MM.1S (cell line): Measurements from ENCODE around the gene HEXIM1.

Experiments used
- DNase-seq: peaks from one replicate; pipeline ENCODE4 v3.0.0-alpha.2; 2015
- H2AFZ ChIP-seq: fragments of 300-600 bp; sonication (generic); 2 replicates; pipeline ENCODE4 v1.6.0; 2016; ENCODE audit warnings: antibody characterized with exemption, low read length
- H3F3A ChIP-seq: fragments of 300-600 bp; sonication (generic); 2 replicates; pipeline ENCODE4 v1.6.1; 2016; ENCODE audit warnings: mild to moderate bottlenecking, antibody characterized with exemption, low read length, moderate library complexity, mixed read lengths; ENCODE audit not compliant: insufficient read depth
- H3K27ac ChIP-seq: fragments of 300-600 bp; sonication (generic); 2 replicates; pipeline ENCODE4 v1.5.1; 2016; ENCODE audit warnings: mild to moderate bottlenecking, low read length
- H3K27me3 ChIP-seq: fragments of 300-600 bp; sonication (generic); replicated peaks from 2 replicates; pipeline ENCODE4 v1.6.0; 2016; ENCODE audit warnings: low read length; ENCODE audit not compliant: insufficient read depth
- H3K36me3 ChIP-seq: fragments of 300-600 bp; sonication (generic); replicated peaks from 2 replicates; pipeline ENCODE4 v1.6.1; 2016; ENCODE audit warnings: mild to moderate bottlenecking, low read length, mixed read lengths; ENCODE audit not compliant: insufficient read depth
- H3K4me1 ChIP-seq: fragments of 300-600 bp; sonication (generic); 2 replicates; pipeline ENCODE4 v1.6.1; 2016; ENCODE audit warnings: low read length, mixed read lengths
- H3K4me2 ChIP-seq: fragments of 300-600 bp; sonication (generic); 2 replicates; pipeline ENCODE4 v1.6.0; 2016; ENCODE audit warnings: low read depth, low read length
- H3K4me3 ChIP-seq: fragments of 300-600 bp; sonication (generic); 2 replicates; pipeline ENCODE4 v1.5.1; 2016; ENCODE audit warnings: low read length, mixed read lengths
- H3K79me2 ChIP-seq: fragments of 300-600 bp; sonication (generic); 2 replicates; pipeline ENCODE4 v1.6.1; 2016; ENCODE audit warnings: mixed run types, low read length, mixed read lengths
- H3K9ac ChIP-seq: fragments of 300-600 bp; sonication (generic); 2 replicates; pipeline ENCODE4 v1.6.1; 2016; ENCODE audit warnings: low read length, mixed read lengths
- H3K9me2 ChIP-seq: fragments of 300-600 bp; sonication (generic); replicated peaks from 2 replicates; pipeline ENCODE4 v1.6.1; 2016; ENCODE audit warnings: mild to moderate bottlenecking, low read length, mixed read lengths; ENCODE audit not compliant: insufficient read depth
- H3K9me3 ChIP-seq: fragments of 300-600 bp; sonication (generic); replicated peaks from 2 replicates; pipeline ENCODE4 v1.6.1; 2016; ENCODE audit warnings: mild to moderate bottlenecking, low read length, mixed read lengths; ENCODE audit not compliant: insufficient read depth
- H4K20me1 ChIP-seq: fragments of 300-600 bp; sonication (generic); 2 replicates; pipeline ENCODE4 v1.6.1; 2016; ENCODE audit warnings: mild to moderate bottlenecking, low read length, moderate library complexity, mixed read lengths; ENCODE audit not compliant: insufficient read depth
- CTCF ChIP-seq: fragments of 300-600 bp; sonication (generic); IDR thresholded peaks from 2 replicates; pipeline ENCODE4 v1.5.1; 2016; ENCODE audit warnings: antibody characterized with exemption, low read length, mixed read lengths
- EZH2 ChIP-seq: fragments of 300-600 bp; sonication (generic); optimal IDR thresholded peaks from 2 replicates; pipeline ENCODE3; 2017; ENCODE audit warnings: low read depth, mild to moderate bottlenecking, antibody characterized with exemption, low read length, mixed read lengths
- EZH2phosphoT487 ChIP-seq: fragments of 300-600 bp; sonication (generic); IDR thresholded peaks from 2 replicates; pipeline ENCODE4 v1.6.1; 2018; ENCODE audit warnings: antibody characterized with exemption, low read length

HEXIM1 gene

GRCh38 chr17:45132572-45133463, 15.5 kb upstream of the HEXIM1 start:
- Histone ChIP-seq H3K27ac (peak overlapping the region; percentile 88), H3K4me2 (peak overlapping the region; percentile 100), H3F3A (peaks cover 6% of the 10 kb centered on the region), H3K9ac (peak overlapping the region; percentile 82), H2AFZ (peak overlapping the region; percentile 99), H3K4me3 (peak overlapping the region; percentile 97), H4K20me1 (no peaks in the 10 kb centered on the region), H3K9me3 (no peaks in the 10 kb centered on the region), H3K27me3 (0 out of 2 replicates have a peak, but pooled peaks cover 8% of the 10 kb centered on the region), H3K36me3 (no peaks in the 10 kb centered on the region), H3K9me2 (no peaks in the 10 kb centered on the region), H3K4me1 (peaks cover 10% of the 10 kb centered on the region), H3K79me2 (peaks cover 12% of the 10 kb centered on the region; the same call in 1 of the 2 replicates)
- DNase-seq: peak; percentile 76
- TF ChIP-seq CTCF (peak; percentile 73), EZH2 (no peak)

- peak within 1 kb of the TSS; percentile 85 for H3K4me3 ChIP-seq
- H3K9me2 ChIP-seq: no peaks in the 10 kb centered on the region
- peaks cover 10% of the 10 kb centered on the region for H3K4me1 ChIP-seq
- TF ChIP-seq EZH2: no peak
- peak; percentile 100 for TF ChIP-seq CTCF
- no peaks in the 10 kb centered on the region for H3K9me3 ChIP-seq
- peak within 1 kb of the TSS; percentile 79 for H2AFZ ChIP-seq
- H4K20me1 ChIP-seq: no peaks in the 10 kb centered on the region
- H3K9ac ChIP-seq: peak within 1 kb of the TSS; percentile 72
- H3F3A ChIP-seq: peaks cover 6% of the 10 kb centered on the region
- no peaks in the 10 kb centered on the region for H3K36me3 ChIP-seq
- DNase-seq: peak; percentile 99
- H3K27ac ChIP-seq: peak within 1 kb of the TSS; percentile 7; the same call in 1 of the 2 replicates
- peaks cover 12% of the 10 kb centered on the region; the same call in 1 of the 2 replicates for H3K79me2 ChIP-seq
- 0 out of 2 replicates have a peak, but pooled peaks cover 8% of the 10 kb centered on the region for H3K27me3 ChIP-seq
- peak within 1 kb of the TSS; percentile 97 for H3K4me2 ChIP-seq
These were observed 12.9 kb upstream of the HEXIM1 start, which contains the start of gene ACBD4 for GRCh38 chr17:45135192-45135977. Gene ACBD4, plus strand, starts transcription at chr17:45135687. Its CDS starts 458 bp downstream, at chr17:45136145.

- Histone ChIP-seq H3K4me3 (peak overlapping the region; percentile 85), H3K4me1 (peaks cover 10% of the 10 kb centered on the region), H3K27me3 (0 out of 2 replicates have a peak, but pooled peaks cover 1% of the 10 kb centered on the region), H3K4me2 (peak overlapping the region; percentile 97), H4K20me1 (no peaks in the 10 kb centered on the region), H3K9ac (peak overlapping the region; percentile 72), H3F3A (peaks cover 6% of the 10 kb centered on the region), H2AFZ (peak overlapping the region; percentile 79), H3K36me3 (no peaks in the 10 kb centered on the region), H3K79me2 (peaks cover 12% of the 10 kb centered on the region; the same call in 1 of the 2 replicates), H3K9me2 (no peaks in the 10 kb centered on the region), H3K27ac (peak overlapping the region; percentile 7; the same call in 1 of the 2 replicates), H3K9me3 (no peaks in the 10 kb centered on the region)
- TF ChIP-seq EZH2 (no peak), EZH2phosphoT487 (no peak), CTCF (no peak)
- DNase-seq: no peak
These were observed 12.1 kb upstream of the HEXIM1 start for GRCh38 chr17:45135978-45136791.
